Lower leg skin (tissue), 3 donors: ENCODE data around the gene CA5A.

ENCODE experiments used
- POLR2A ChIP-seq, 2 donors: fragments of 450-650 bp; IDR thresholded peaks; one replicate each; pipeline ENCODE4 v1.6.1; 2016 to 2017; ENCODE audit warnings: antibody characterized with exemption in 2 of 2, mild to moderate bottlenecking in 1 of 2, moderate library complexity in 1 of 2
- TF ChIP-seq, protein P1 (sequence below), 3 donors: fragments of 450-650 bp; IDR thresholded peaks; one replicate each; pipeline ENCODE4 v1.5.1; 2016; ENCODE audit warnings: antibody characterized with exemption in 3 of 3, mild to moderate bottlenecking in 3 of 3, moderate library complexity in 2 of 3

DNA sequence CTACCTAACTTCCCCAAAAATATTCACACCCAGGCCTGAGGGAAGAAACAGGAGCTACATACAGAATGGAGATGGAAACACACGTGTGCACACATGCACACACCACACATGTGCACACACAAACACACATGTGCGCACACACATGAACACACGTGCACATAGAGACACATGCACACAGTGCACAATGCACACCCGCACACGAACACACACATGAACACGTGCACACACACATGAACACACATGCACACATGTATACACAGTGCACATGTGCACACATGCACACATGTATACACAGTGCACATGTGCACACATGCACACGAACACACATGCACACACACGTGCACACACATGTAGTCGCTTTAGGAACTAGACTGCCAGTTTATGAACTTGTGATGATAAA, 18.8 kb downstream of the CA5A start:
- no peak for TF ChIP-seq POLR2A (IDR thresholded peaks at IDR 0.05)
- TF ChIP-seq, protein P1, sequence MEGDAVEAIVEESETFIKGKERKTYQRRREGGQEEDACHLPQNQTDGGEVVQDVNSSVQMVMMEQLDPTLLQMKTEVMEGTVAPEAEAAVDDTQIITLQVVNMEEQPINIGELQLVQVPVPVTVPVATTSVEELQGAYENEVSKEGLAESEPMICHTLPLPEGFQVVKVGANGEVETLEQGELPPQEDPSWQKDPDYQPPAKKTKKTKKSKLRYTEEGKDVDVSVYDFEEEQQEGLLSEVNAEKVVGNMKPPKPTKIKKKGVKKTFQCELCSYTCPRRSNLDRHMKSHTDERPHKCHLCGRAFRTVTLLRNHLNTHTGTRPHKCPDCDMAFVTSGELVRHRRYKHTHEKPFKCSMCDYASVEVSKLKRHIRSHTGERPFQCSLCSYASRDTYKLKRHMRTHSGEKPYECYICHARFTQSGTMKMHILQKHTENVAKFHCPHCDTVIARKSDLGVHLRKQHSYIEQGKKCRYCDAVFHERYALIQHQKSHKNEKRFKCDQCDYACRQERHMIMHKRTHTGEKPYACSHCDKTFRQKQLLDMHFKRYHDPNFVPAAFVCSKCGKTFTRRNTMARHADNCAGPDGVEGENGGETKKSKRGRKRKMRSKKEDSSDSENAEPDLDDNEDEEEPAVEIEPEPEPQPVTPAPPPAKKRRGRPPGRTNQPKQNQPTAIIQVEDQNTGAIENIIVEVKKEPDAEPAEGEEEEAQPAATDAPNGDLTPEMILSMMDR (IDR thresholded peaks at IDR 0.05): no peak
